OCI-LY3 (cell line): ENCODE data around the gene ALOX5.

Experiments used
- EZH2phosphoT487 ChIP-seq: fragments of 200-600 bp; shearing (Covaris generic); IDR thresholded peaks from 2 replicates; pipeline ENCODE4 v1.6.1; 2018; ENCODE audit warnings: antibody characterized with exemption, mixed run types, low read depth
- TF ChIP-seq, protein P1 (sequence below): fragments of 200-600, 300-600 bp; sonication (generic); IDR thresholded peaks from 2 replicates; pipeline ENCODE4 v1.5.1; 2014; ENCODE audit warnings: antibody characterized with exemption, low read length, low read depth

- TF ChIP-seq, protein P1, sequence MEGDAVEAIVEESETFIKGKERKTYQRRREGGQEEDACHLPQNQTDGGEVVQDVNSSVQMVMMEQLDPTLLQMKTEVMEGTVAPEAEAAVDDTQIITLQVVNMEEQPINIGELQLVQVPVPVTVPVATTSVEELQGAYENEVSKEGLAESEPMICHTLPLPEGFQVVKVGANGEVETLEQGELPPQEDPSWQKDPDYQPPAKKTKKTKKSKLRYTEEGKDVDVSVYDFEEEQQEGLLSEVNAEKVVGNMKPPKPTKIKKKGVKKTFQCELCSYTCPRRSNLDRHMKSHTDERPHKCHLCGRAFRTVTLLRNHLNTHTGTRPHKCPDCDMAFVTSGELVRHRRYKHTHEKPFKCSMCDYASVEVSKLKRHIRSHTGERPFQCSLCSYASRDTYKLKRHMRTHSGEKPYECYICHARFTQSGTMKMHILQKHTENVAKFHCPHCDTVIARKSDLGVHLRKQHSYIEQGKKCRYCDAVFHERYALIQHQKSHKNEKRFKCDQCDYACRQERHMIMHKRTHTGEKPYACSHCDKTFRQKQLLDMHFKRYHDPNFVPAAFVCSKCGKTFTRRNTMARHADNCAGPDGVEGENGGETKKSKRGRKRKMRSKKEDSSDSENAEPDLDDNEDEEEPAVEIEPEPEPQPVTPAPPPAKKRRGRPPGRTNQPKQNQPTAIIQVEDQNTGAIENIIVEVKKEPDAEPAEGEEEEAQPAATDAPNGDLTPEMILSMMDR: no peak
- TF ChIP-seq EZH2phosphoT487: no peak
These were observed 29.1 kb downstream of the ALOX5 start for GRCh38 chr10:45403151-45403550.
